Fibroblast of skin of abdomen (primary cell): Measurements from ENCODE around the gene ABR.
"Not testable (repeated sequence)": the region's sequence is repeated elsewhere in the genome, so short reads cannot be mapped to it uniquely, and the experiment has no call there.

Experiments
- DNase-seq: peaks from one replicate; pipeline ENCODE4 v3.0.0-alpha.2; 2013

The ABR gene

DNA sequence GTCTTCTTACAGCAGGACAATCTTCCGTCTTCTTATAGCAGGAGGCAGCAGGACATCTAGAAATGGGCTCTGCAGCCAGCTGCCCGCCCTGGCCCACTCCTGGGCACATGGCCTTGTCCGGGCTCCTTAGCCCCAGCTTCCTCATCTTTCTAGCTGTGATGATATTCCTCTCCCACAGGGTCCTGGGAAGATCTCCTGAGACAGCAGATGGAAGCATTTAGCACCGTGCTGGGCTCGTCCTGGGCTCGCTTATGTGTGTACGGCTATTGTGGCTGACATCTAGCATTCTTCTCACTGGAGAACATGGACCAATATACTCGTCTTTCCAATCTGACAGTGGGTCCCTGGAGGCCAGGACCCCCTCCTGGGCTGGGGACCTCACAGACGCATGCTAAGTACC, 134.3 kb downstream of the ABR start:
- DNase-seq = no peak

DNA sequence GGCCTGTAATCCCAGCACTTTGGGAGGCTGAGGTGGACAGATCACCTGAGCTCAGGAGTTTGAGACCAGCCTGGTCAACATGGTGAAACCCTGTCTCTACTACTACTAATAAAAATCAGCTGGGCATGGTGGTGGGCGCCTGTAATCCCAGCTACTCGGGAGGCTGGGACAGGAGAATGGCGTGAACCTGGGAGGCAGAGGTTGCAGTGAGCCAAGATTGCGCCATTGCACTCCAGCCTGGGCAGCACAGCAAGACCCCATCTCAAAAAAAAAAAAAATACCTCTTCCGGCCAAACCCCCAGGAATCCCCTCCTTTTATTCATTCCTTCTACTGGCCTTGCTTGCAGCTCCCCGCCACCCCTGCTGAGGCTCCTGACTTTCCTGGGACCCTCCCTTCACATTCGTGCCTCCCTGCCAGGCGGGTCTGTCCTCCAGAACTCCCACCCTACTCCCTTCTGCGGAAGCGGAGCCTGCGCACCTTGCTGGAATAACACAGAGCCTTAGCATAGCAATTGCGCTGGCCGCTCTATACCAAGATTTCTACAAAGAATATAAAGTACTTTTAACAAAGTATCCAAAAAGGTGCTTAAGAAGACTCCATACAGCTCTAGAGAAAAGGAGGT, 135.3 kb downstream of the ABR start:
- not testable (repeated sequence) for DNase-seq

DNA sequence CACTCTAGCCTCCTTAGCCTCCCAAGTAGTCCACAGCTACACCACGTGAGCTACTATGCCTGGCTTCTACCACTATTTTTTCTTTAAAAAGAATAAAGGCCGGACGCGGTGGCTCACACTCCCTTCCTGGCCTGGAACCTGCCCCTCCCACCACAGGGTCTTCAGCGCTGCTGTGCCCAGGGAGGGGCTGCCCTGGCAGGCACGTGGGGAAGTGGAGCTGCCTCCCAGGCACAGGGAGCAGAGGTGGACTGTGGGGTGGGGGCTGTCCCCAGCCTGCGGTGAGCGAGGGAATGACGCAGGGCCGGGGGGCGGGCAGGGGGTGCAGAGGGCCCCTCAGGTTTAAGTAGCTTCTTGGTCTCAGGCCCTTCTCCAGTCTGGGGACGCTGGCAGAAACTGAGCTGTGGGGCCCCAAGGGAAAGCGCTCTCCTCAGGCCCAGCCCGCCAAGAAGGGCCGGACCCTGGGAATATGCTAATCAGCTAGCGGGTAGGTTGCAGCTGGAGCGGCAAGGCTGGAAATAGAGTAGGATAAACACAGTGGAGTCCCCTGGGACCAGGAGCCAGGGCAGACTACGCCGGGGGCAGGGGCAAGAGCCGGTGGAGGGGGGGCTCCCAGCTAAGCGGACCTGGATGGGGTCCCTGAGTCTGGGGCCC, 136.1 kb downstream of the ABR start:
- DNase-seq = no peak

DNA sequence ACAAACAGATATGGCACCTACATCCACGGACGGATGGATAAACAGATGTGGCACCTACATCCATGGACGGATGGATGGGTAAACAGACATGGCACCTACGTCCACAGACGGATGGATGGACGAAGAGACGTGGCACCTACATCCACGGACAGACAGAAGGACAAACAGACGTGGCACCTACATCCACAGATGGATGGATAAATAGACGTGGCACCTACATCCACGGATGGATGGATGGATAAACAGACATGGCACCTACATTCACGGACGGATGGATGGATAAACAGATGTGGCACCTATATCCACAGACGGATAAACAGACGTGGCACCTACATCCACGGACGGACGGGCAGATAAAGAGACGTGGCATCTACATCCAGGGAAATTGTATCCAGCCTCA, 137.3 kb downstream of the ABR start:
- DNase-seq = no peak

DNA sequence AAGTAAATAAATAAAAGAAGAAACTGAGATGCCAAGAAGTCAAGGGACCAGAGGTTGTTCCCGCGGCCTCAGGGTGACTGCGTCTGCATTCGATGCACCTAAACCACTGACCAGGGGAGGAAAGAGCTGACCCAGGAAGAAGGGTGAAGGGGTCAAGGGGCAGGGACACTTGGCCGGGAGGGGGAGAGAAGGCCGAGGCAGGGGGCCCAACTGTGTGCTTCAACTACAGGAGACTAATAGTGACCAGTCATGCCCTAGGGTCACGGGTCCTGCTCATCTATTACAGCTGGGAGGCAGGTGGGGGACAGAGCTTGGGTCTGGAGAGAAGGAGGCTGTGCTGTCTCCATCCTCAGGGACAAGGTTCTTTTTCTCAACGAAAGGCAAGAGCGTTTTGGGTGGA, 138.0 kb downstream of the ABR start:
- no peak for DNase-seq

DNA sequence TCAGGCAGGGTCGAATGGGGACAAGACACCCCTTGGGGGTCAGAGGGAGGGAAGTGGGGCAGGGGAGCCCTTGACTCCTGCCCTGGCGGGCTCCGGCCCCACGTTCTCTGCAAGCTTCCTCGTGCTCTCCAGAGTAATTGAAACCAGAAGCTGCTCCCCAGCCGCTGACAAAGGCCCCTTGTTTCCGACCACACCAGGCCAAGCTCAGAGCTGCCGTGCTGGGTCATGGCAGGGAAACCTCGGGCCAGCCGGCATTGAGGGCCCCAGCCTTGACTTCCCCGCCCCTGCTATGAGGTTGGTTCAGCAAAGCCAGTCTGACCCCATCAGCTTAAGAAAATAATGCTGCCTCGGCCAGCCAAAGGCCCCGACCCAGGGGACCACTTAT, 139.6 kb downstream of the ABR start:
- peak; percentile 50 for DNase-seq

DNA sequence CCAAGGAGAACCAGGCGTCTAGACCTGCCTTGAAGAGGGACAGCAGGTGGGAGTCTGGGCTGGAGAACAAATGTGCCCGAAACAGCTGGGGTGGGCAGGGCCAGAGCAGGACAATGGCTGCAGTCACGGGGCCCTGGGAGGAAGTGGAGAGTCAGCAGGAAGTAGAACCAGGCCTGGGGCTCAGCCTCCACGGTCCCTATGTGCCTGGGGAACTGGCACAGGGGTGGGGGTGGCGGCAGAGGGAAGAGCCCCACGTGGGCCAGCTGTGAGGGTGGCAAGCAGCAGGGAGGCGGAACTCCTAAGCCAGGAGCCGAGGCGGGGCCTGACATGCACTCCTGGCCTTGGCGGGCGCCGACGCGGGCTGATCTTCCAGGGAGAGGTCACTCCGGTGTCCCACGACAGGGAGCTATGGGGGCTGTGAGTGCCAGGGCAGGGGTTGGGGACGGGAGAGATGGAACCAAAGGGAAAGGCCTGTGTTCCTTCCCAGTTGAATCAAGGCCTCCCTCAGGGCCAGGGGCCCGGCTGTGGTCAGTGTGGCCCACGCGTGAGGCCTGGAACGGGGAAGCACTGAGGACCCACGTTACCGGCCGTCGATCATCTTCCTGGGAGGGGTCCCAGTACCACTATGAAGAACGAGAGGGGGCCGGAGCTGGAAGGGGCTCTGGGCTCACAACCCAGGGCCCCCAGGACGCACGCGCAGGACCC, 140.1 kb downstream of the ABR start:
- DNase-seq = no peak

DNA sequence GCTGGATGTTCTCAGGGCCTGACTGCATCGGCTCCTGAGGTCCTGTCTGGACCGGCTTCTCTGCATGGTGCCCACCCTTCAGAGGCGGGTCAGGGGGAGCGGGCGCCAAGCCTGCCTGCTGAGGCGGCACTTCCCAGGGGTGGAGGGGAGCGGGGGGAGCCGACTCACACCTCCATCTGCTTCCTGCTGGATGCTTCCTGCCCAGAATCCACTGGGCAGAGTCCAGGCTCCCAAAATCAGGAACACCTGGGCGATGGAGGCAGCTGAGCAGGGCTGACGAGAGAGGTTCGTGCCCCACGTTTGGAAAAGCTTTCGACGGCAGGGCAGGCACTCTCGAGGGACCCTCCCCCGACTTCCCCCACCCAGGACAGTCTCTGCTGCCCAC, 140.7 kb downstream of the ABR start:
- no peak for DNase-seq

DNA sequence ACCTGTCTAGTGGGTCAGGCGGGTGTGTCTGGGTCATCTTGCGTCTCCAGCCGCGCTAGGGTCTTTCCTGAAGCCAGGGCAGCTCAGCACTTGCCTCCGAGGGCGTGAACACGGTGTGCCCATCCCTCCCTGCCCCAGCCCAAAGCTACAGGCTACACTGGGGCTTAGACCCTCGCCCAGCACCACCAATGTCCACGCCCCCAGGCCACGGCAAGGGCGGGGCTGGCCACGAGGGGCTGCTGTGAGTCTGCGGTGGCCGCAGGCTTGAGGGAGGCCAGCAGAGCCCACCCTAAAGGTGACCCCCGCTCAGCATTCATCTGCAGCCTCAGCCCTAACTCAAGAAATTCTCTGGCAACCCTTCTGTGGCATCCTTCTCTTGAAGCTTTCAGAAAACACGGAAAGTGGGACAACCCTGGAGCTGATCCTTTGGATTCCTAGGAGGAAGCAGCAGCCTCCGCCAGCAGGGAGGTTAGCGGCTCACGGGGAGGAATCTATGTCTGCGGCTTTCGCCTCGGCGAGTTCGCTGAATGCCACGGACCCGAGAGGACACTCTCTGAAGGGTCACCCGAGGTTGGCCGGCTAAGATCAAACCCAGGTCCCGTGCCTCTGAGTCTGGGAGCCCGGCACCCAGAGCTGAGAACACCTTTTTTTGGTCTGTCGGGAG, 141.2 kb downstream of the ABR start:
- no peak for DNase-seq

DNA sequence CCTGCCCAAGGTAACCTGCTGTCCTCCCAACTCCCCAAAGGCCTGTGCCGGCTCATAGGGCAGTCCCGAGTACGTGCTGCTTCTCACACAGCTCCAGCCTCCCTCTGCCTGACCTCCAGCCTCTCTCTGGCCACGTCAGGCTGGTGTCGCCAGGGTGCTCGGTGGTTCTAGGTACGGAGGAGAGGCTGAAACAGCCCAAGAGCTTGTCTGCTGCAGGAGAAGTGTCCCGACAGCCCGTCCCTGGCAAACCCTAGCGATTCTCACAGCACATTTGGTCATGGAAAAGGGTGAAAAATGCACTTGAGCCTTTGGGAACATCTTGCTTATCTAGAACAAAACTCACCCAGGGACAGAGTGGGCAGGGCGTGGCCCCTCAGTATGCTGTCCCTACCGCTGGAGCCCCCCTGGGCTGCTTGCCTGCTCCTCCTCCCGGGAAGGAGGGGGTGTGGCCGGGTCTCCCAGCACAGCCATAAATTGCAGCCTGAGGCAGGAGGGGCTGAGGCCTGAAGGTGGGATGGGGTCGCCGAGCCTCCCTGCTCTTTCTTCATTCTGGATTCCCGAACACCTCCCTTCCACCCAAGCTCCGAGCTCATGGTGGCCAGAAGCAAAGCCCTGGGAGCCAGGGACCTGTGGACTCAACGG, 142.4 kb downstream of the ABR start:
- DNase-seq = no peak

DNA sequence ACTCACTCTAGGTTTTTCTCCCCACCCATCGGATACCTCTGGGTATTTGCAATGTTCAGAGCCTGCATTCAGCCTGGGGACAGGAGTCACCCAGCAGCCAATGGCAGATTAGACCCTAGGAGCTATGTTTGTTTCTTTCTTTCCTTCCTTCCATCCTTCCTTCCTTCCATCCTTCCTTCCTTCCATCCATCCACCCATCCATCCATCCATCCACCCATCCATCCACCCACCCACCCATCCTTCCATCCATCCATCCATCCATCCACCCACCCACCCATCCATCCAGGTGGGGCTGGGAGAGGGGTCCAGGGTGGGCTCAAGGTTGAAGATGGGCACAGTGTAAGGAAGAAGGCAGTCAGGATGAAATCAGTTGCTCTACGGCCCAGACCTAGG, 142.9 kb downstream of the ABR start:
- DNase-seq = no peak

DNA sequence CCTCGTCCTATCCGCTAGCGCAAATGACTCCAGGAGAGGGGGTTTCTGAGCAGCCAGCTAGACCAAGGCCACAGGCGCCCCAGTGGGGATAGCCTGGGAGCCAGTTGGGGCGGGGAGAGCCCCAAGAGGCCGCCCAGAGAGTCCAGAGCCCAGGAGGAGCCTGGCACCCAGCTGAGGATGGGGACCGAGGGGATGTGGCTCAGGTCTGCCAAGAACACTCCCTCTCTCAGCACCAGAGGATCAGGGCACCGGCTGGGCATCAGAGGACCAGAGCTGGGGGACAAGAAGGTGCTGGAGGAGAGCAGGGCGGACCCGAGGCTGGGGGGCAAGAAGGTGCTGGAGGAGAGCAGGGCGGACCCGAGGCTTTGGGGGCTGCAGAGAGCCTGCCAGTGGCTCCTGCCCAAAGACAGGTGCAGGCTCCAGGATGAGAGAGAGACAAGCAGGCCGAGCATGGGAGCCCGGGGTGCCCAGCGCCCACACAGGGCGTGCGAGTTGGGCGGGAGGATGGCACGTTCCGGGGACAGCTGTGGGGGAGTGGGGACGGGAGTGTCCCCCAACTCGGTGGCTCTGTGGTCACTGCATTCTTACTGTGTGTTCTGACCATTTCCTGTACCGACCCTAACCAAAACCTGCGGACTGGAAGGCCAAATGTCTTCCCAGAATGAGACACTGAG, 143.5 kb downstream of the ABR start:
- DNase-seq = no peak

DNA sequence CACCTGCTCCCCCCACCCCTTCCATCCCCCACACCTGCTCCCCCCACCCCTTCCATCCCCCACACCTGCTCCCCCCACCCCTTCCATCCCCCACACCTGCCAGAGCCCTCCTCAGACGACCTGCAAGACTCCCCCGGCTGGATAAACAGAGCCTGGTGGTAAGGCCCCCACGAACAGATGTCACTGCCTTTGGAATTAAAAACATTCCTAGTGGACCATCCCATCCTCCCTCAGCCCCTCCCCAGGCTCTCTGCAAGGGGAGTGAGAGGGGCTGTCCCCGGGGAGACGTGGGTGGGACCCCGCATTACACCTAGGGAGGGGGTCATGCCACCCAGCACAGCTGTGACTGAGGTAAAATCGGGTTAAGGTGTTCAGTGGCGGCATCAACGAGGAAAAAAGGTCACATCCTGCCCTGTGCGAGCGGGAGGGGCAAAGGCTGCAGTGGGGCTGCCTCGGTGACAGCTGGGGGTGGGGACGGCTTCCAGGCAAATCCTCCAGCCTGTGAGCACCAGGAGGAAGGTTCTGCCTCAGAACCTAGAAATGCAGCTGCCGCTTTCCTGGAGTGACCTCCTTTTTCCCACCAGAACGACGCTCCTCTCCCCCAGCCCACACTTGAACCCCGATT, 144.1 kb downstream of the ABR start:
- no peak for DNase-seq

DNA sequence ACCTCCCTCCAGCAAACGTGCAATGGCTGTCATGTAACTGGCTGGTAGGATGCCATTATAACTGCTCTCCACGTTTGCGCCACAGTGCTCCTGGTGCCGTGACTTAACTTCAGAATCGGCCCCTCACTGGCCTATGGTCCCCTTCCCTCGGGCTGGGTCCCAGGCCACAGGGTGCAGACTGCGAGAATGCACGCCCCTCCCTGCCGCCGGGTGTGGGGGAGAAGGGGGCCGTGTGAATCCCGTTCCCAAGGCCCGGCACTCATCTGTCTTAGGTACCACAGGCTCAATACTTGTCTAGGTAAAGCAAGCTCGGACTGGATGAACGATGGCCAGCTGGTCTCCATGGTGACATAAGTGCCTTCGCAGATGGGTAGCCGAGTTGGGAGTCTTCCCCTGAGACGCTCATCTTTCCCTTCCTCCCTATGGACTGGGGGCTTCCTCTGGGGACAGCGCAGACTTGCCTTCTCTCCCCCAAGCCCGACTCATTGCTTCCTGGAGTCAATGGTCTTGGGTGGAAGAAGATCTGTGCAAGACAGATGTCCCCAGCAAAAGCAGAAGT, 145.1 kb downstream of the ABR start:
- no peak for DNase-seq

DNA sequence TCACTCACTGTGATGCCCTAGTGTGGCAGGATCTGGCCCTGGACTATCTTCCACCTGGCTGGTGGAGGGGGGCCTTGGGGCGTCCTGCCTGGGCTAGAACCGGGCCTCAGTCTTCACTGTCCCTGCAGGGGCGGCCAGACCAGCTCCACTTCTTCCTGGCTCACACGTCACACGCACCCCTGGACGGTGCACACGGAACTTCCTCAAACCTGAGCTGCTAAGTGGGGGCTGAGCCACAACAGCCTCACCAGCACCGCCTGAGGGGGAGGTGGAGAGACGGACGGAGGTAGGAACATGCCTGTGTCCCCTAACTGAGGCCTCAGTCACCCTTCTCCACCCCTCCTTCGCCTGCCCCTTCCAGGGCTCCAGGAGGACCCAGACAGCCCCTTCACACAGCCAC, 146.3 kb downstream of the ABR start:
- no peak for DNase-seq

DNA sequence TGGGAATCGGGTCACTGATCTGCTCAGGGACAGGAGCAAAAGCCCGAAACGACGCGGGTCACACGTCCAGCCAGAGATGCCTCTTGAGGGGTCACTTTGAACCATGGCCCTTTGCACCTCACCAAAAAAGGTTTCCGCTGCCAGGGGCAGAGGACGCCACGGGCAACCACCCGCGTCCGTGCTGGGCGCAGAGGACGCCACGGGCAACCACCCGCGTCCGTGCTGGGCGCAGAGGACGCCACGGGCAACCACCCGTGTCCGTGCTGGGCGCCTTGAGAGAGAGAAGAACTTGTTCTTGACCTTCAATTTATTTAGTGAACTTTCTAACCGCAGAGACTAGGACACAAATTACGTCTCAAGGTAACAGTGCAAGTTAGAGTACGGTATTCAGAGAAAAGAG, 147.4 kb downstream of the ABR start:
- no peak for DNase-seq

DNA sequence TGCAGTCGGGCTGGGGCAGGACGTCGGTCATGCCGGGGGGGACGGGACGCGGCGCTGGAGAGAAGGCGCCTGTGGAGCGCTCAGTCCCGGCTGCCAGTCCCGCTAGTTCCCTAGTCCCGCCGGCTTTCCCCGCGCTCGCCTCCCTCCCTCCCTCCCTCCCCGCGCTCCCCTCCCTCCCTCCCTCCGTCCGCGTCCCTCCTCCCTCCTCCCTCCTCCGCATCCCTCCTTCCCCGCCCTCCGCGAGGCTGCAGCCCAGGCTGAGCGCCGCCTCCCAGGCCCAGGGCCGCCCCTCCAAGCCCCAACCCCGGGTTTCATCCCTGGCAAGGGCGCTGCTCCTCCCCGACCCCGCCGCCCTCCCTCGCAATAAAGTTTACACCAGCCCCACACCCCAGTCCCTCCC, 148.1 kb downstream of the ABR start:
- peak; percentile 63 for DNase-seq

DNA sequence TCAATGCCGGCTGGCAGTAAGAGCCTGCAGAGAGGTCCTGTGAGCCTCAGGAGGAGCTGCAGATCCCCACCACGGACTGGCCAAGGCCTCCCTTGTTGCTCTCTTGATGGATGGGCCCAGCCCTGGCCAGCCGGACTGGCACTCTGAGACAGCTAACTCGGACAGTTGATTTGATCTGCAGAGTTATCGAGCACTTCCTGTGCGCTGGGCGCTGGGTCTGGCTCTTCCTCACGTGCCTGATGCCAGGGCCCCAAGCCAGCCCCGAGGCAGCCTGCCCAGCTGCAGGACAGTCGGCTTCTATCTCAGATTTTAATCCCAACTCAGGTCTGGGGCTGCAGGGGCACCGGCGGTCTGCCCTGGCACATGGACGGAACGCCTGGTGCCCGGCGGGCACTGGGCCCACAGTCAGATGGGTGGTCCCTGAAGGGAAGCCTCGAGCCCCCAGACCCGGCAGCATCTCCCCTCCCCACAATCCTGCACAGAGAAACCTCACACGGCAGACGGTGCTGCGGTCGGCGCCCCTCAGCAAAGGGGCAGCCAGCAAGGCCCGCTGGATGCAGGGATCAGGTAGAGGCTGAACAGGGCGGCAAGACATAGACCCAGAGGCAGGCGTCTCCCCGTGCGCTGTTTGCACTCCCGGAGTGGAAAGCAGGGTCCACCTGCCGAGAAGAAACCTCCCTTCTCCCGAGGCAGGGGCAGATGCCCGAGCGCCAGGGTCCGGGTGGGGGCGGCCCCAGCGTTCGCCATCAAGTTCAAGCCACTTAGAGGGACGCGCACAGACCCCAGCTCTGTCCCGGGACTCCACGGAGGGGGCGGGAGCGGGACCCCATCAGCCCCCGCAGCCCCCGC, 148.9 kb downstream of the ABR start:
- no peak for DNase-seq

DNA sequence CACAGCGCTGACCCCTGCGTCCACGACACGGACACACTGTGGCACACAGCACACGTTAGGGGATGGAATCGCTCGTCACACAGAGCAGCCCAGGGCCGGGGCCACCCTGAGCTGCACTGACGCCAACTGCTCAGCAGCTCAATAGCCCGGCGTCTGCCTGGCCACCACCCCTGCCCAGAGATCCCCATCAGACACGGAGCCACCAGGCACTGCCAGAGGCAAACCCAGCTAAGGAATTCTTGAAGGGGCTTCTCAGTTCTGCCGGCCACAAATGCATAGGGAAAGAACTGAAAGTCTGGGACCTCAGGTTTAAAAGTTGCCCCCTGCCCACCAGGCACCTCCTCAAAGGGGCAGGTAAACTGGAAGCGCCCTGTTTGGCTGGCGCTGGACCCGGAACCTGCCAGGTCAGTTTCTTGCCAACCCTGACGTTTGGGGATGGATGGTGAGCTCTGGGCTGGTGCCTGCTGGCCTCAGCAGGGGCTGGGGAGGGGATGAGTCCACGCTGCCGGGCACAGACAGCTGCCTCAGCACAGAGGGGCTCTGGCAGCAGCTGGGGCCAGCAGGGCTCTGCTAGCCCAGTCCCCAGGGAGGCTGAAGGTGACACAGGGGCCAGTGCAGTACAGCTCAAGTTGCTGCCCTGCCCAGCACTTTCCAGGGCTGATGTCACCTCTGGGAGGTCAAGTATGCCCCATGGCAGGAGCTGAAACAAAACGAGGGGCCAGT, 149.7 kb downstream of the ABR start:
- no peak for DNase-seq
